Measurements from ENCODE around the gene ZNF385C. TPM values are rescaled to one million over a fixed set of nuclear protein-coding genes. Genes with fewer than 3 reads are reported as not detected.

The ZNF385C gene
- total and polyA plus RNA-seq, 2 of the 13 experiments (the other 11 are each of a cell fraction or from before 2014, with no cell fraction given), result 2.3 to 6.1 TPM

- TF ChIP-seq, protein P1, sequence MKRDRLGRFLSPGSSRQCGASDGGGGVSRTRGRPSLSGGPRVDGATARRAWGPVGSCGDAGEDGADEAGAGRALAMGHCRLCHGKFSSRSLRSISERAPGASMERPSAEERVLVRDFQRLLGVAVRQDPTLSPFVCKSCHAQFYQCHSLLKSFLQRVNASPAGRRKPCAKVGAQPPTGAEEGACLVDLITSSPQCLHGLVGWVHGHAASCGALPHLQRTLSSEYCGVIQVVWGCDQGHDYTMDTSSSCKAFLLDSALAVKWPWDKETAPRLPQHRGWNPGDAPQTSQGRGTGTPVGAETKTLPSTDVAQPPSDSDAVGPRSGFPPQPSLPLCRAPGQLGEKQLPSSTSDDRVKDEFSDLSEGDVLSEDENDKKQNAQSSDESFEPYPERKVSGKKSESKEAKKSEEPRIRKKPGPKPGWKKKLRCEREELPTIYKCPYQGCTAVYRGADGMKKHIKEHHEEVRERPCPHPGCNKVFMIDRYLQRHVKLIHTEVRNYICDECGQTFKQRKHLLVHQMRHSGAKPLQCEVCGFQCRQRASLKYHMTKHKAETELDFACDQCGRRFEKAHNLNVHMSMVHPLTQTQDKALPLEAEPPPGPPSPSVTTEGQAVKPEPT (CRISPR knock-in tag; IDR thresholded peaks at IDR 0.05; ENCODE audit: low read depth), result peak; percentile 37; the same call in 1 of the 2 replicates
- no peak for TF ChIP-seq CEBPZ (IDR thresholded peaks at IDR 0.05; ENCODE audit: low read length)
- no peak for TF ChIP-seq CCAR2 (optimal IDR thresholded peaks at IDR 0.05; ENCODE audit: low read depth, low read length)
- peak; percentile 85; the same call in 1 of the 2 replicates for TF ChIP-seq CHD4 (IDR thresholded peaks at IDR 0.05; ENCODE audit: borderline replicate concordance, low read length)
- TF ChIP-seq ZNF780A (CRISPR knock-in tag; IDR thresholded peaks at IDR 0.05), result no peak
- TF ChIP-seq, protein P2, sequence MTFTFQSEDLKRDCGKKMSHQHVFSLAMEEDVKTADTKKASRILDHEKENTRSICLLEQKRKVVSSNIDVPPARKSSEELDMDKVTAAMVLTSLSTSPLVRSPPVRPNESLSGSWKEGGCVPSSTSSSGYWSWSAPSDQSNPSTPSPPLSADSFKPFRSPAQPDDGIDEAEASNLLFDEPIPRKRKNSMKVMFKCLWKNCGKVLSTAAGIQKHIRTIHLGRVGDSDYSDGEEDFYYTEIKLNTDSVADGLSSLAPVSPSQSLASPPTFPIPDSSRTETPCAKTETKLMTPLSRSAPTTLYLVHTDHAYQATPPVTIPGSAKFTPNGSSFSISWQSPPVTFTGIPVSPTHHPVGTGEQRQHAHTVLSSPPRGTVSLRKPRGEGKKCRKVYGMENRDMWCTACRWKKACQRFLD (CRISPR knock-in tag; IDR thresholded peaks at IDR 0.05; ENCODE audit: borderline replicate concordance), result peak; percentile 53; the same call in 1 of the 2 replicates
- TF ChIP-seq HMG20A (CRISPR knock-in tag; IDR thresholded peaks at IDR 0.05; ENCODE audit: borderline replicate concordance), result no peak
- peak; percentile 50; the same call in 1 of the 2 replicates for TF ChIP-seq RFXAP (CRISPR knock-in tag; IDR thresholded peaks at IDR 0.05; ENCODE audit: borderline replicate concordance)
- TF ChIP-seq, protein P3, sequence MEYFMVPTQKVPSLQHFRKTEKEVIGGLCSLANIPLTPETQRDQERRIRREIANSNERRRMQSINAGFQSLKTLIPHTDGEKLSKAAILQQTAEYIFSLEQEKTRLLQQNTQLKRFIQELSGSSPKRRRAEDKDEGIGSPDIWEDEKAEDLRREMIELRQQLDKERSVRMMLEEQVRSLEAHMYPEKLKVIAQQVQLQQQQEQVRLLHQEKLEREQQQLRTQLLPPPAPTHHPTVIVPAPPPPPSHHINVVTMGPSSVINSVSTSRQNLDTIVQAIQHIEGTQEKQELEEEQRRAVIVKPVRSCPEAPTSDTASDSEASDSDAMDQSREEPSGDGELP (IDR thresholded peaks at IDR 0.05; ENCODE audit: borderline replicate concordance, low read depth), result peak; percentile 63; the same call in 1 of the 2 replicates
- TF ChIP-seq KDM5B (CRISPR knock-in tag; IDR thresholded peaks at IDR 0.05; ENCODE audit: borderline replicate concordance), result peak; percentile 88; the same call in 1 of the 2 replicates
- TF ChIP-seq NCOA2 (CRISPR knock-in tag; IDR thresholded peaks at IDR 0.05), result no peak; the same call in 1 of the 2 replicates
- 0 out of 2 replicates have a peak, but pooled peaks have one; percentile 50 for TF ChIP-seq ZNF44 (CRISPR knock-in tag; IDR thresholded peaks at IDR 0.05)
- peak; percentile 95; the same call in 1 of the 2 replicates for TF ChIP-seq ZNF34 (CRISPR knock-in tag; IDR thresholded peaks at IDR 0.05; ENCODE audit: borderline replicate concordance)
- peak; percentile 77; the same call in 1 of the 2 replicates for TF ChIP-seq ZSCAN29 (CRISPR knock-in tag; conservative IDR thresholded peaks at IDR 0.05)
- TF ChIP-seq SAP130 (CRISPR knock-in tag; IDR thresholded peaks at IDR 0.05; ENCODE audit: low read depth), result peak; percentile 98
- no peak for TF ChIP-seq ZNF224 (CRISPR knock-in tag; IDR thresholded peaks at IDR 0.05)
- TF ChIP-seq, protein P4, sequence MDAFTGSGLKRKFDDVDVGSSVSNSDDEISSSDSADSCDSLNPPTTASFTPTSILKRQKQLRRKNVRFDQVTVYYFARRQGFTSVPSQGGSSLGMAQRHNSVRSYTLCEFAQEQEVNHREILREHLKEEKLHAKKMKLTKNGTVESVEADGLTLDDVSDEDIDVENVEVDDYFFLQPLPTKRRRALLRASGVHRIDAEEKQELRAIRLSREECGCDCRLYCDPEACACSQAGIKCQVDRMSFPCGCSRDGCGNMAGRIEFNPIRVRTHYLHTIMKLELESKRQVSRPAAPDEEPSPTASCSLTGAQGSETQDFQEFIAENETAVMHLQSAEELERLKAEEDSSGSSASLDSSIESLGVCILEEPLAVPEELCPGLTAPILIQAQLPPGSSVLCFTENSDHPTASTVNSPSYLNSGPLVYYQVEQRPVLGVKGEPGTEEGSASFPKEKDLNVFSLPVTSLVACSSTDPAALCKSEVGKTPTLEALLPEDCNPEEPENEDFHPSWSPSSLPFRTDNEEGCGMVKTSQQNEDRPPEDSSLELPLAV (CRISPR knock-in tag; conservative IDR thresholded peaks at IDR 0.05; ENCODE audit: low read depth), result no peak
- peak; percentile 84 for TF ChIP-seq CBX1 (IDR thresholded peaks at IDR 0.05; ENCODE audit: low read depth)
- no peak for TF ChIP-seq ZSCAN22 (CRISPR knock-in tag; IDR thresholded peaks at IDR 0.05)
Measured at GRCh38 chr17:42019509-42020404, 78.5 kb downstream of the ZNF385C start, which contains the start of gene NKIRAS2 (continued).
